Measurements from ENCODE around the gene CSKMT.
A peak's percentile ranks its signal among the peaks of the same experiment; 100 is the strongest.
"Not testable (repeated sequence)": the region's sequence is repeated elsewhere in the genome, so short reads cannot be mapped to it uniquely, and the experiment has no call there.

The CSKMT gene, protein sequence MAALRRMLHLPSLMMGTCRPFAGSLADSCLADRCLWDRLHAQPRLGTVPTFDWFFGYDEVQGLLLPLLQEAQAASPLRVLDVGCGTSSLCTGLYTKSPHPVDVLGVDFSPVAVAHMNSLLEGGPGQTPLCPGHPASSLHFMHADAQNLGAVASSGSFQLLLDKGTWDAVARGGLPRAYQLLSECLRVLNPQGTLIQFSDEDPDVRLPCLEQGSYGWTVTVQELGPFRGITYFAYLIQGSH

DNA sequence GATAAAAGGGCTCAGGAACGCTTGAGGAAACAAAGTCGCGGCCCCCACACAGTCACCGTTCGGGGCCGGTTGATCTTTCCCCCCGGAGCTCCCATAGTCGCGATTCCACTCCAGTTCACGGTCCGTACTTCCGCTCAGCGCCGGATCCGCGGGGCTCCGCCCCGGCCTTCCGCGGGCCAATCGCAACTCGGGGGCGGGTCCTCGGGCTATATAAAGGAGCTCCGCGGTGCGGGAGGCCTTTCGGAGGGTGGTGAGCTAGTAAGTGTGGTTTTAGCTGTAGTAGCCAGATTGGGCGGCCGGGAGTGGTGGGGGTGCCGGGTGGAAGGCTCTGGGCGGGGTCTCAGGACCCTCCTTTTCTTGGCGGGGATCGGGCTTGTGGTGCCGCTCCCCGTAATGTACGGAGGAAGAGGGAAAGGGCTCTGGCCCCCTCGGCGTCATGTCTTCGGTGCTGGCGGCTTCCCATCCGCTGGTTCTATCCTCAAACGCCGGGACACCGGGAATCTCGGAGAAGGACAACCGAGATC is at the start of gene CSKMT, which contains the start of gene C11orf98:
TSS of gene CSKMT (plus strand) at position 238 of the 524 bp plus-strand sequence. CDS start 568 bp downstream, outside the sequence.
TSS of gene C11orf98 (minus strand) at position 136 of the 524 bp plus-strand sequence. CDS start at position 95, 41 bp downstream.
- TF ChIP-seq, protein P1, sequence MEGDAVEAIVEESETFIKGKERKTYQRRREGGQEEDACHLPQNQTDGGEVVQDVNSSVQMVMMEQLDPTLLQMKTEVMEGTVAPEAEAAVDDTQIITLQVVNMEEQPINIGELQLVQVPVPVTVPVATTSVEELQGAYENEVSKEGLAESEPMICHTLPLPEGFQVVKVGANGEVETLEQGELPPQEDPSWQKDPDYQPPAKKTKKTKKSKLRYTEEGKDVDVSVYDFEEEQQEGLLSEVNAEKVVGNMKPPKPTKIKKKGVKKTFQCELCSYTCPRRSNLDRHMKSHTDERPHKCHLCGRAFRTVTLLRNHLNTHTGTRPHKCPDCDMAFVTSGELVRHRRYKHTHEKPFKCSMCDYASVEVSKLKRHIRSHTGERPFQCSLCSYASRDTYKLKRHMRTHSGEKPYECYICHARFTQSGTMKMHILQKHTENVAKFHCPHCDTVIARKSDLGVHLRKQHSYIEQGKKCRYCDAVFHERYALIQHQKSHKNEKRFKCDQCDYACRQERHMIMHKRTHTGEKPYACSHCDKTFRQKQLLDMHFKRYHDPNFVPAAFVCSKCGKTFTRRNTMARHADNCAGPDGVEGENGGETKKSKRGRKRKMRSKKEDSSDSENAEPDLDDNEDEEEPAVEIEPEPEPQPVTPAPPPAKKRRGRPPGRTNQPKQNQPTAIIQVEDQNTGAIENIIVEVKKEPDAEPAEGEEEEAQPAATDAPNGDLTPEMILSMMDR (IDR thresholded peaks at IDR 0.05; ENCODE audit: borderline replicate concordance, insufficient read depth, low read depth, low read length) = no peak
- H3K4me3 ChIP-seq (ENCODE audit: low read depth, low read length) = peak within 1 kb of the TSS; percentile 68

DNA sequence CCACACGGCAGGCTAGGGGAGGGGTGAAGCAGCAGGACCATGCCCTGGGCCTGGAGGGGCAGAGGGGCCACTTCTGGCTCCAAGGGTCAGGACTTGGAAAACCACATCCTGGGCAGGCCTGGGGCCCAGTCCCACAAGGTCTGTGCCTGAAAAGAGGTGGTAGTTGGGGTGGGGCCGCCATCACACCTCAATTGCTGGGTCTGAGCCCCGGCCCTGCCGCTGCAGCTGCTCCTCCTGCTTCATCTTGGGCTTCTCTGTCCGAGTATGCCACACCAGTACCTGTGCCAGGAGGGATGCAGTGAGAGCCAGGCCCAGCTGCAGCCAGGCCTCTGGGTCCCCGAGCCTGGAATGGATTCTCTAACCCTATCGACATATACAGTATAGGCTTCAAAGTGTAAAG is 49.6 kb upstream of the CSKMT start:
- no peak overlapping the region for H3K4me3 ChIP-seq (ENCODE audit: low read depth, low read length)
- TF ChIP-seq, protein P1 (IDR thresholded peaks at IDR 0.05; ENCODE audit: borderline replicate concordance, insufficient read depth, low read depth, low read length) = no peak

DNA sequence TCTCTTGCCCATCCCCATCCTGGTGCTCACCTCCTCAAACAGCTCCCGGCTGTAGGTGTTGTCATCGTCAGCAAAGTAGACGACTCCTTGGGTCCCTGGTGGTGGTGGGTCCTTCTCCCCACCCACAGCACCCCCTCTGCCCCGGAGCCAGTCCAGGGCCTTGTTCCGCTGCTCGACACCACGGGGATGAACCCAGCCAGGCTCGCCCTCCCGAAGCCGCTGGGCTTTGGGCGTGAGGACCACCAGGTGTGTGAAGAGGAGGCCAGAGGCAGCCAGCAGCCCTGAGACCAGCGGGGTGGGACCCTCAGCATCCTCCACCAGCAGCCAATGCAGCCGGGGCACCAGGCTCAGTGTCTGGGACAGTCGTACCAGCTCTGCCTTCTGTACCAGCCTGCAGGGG is 48.2 kb upstream of the CSKMT start:
- not testable (repeated sequence) for H3K4me3 ChIP-seq (ENCODE audit: low read depth, low read length)

DNA sequence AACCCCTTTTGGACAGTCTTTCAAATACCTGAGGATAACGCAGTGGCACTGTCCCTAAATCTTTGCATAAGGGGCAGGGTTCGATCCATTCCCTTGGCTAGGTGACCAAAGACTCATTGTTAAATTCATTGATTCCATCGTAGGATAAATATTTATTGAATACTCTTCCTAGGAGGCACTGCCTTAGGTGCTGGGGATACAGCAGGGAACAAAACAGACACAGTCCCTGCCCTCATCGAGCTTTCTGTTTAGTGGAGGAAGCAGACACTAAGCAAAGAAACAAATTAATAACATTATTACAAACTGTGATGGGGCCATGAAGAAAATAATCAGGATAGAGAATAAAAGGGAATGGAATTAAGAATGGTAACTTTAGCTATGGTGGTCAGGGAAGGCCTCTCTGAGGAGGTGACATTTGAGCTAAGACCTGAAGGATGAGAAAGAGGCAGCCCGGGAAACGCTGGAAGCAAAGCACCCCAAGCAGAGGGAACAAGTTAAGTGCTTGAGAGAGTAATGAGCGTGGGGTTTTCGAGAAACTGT is 44.0 kb upstream of the CSKMT start:
- H3K4me3 ChIP-seq (ENCODE audit: low read depth, low read length) = peak overlapping the region; percentile 90
- TF ChIP-seq, protein P1 (IDR thresholded peaks at IDR 0.05; ENCODE audit: borderline replicate concordance, insufficient read depth, low read depth, low read length) = no peak

DNA sequence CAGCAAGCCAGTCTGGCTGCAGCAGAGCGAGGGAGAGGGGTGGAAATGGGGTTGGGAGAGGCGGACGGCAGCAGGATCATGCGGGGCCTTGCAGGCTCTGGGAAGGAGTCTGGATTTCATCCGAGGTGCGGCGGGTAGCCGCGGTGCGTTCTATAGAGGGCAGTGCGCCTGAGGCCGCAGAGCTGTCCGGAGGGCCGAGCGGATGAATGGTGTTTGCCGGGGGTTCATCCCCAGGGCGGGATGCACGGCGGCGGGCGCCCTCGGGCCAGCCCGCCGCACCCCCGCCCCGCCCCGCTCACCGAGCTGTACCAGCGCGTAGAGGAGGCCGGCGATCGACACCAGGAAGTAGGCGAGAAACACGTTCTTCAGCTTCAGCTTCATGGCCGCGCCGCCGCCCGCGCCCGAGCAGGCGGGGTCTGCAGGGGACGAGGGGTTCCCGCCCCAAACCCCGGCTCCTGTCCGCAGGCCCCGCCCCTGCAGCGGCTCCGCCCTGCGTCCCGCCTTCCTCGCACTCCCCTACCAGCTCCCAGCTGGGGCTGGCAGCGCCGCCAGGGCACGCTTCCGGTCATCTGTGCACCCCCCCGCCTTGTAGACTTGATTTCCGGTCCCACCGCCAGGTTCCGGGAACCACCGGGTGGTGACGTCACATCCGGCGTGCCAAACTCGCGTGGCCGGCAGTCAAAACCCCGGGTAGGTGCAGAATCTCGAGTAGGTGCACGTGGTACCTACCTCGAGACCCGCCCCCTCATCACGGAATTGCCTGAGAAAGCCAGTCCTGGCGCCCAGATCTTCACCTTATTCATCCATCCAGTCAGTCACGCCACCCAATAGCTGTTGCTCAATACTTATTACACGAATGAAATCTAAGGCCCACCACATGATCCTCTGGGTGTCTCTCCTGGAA is 43.3 kb upstream of the CSKMT start, which contains the start of gene B3GAT3:
TSS of gene B3GAT3 (minus strand) at position 420 of the 904 bp plus-strand sequence. CDS start at position 381, 39 bp downstream.
- TF ChIP-seq, protein P1 (IDR thresholded peaks at IDR 0.05; ENCODE audit: borderline replicate concordance, insufficient read depth, low read depth, low read length) = no peak

DNA sequence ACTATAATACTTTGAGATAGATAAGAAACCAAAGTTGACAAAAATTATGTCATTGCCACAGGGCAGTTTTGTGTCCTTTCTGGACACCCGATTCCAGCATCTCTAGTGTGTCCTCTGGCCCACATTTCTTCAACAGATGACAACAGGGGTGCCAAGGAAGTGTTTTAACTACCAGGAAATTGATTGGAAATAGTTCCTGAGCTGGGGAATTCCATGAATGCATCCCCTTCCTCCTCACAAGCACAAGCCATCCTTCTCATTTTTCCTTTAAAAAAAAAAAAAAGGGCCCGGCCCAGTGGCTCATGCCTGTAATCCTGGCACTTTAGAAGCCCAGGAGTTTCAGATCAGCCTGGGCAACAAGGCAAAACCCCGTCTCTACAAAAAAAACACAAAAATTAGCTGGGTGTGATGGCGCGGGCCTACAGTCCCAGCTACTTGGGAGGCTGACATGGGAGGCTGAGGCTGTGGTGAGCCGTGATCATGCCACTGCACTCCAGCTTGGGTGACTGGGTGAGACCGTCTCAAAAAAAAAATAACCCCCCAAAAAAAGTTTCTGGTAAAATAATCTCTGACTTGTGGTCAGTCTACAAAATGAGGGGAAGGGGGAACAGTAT is 42.5 kb upstream of the CSKMT start:
- TF ChIP-seq, protein P1 (IDR thresholded peaks at IDR 0.05; ENCODE audit: borderline replicate concordance, insufficient read depth, low read depth, low read length) = no peak
- no peak overlapping the region for H3K4me3 ChIP-seq (ENCODE audit: low read depth, low read length)

More for the DNA sequence above, 43.3 kb upstream of the CSKMT start, which contains the start of gene B3GAT3:
- H3K4me3 ChIP-seq (ENCODE audit: low read depth, low read length) = peak within 1 kb of the TSS; percentile 90

DNA sequence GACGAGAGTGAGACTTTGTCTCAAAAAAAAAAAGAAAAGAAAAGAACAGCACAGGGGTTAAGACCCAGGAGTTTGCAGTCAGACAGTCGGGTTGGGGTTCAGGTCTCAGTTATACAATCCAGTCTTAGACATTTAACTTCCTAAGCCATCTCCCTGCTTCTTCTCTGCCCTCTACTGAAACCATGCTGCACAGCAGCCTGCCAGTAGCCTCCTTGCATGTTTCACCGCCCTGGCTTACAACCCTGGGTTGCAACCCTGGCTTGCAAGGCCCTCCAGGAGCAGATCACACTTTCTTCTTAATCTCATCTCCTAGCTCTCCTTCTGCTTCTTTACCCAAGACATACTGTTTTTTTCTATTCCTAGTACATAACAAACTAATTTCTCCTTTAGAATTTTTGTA is 37.4 kb upstream of the CSKMT start:
- TF ChIP-seq, protein P1 (IDR thresholded peaks at IDR 0.05; ENCODE audit: borderline replicate concordance, insufficient read depth, low read depth, low read length) = no peak
- H3K4me3 ChIP-seq (ENCODE audit: low read depth, low read length) = no peak overlapping the region
